Activated CD8-positive, alpha-beta memory T cell treated with anti-CD3 and anti-CD28 coated beads, Interleukin-2, amount 50 U/mL, for 1 hour (primary cell): ENCODE measurements around the gene L3MBTL3.
"Not testable (repeated sequence)": the region's sequence is repeated elsewhere in the genome, so short reads cannot be mapped to it uniquely, and the experiment has no call there.

ENCODE experiments used
- DNase-seq: peaks from one replicate; pipeline ENCODE4 v3.0.0-alpha.2; 2020; ENCODE audit errors: extremely low read depth

The L3MBTL3 gene

DNA sequence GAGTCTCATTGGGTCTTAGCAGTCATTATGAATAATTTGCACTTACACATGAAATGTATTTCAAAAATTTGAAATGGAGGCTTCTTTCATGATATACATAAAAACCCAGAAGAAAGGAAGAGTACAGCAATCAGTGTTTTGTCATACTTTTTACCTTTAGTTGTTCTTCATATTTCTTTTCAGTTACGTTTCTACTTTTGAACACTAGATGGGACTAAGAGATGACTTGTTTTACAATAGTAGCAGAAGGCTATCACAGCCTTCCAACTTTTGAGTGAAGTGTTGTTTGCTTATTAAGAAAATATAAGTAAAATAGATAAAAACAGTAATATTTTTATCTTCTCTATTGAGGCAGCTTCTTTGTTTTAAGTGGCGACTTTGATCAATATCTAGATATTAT lies 58.1 kb downstream of the L3MBTL3 start:
- DNase-seq: no peak

DNA sequence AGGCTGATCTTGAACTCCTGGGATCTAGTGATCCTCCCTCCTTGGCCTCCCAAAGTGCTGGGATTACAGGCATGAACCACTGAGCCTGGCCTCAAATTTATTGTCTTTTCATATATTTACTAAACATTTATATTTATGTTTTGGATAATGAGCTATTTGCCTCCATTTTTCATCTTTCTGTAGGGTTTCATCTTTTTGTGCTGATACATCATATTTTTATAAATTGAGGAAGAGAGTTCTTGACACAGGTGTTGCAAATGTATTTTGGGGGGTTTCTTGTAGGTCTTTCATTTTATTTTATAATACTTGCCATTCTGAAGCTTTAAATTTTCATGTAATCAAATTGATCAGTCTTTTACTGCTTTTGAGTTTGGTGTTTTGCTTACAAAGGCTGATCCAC lies 72.4 kb downstream of the L3MBTL3 start:
- DNase-seq: no peak

DNA sequence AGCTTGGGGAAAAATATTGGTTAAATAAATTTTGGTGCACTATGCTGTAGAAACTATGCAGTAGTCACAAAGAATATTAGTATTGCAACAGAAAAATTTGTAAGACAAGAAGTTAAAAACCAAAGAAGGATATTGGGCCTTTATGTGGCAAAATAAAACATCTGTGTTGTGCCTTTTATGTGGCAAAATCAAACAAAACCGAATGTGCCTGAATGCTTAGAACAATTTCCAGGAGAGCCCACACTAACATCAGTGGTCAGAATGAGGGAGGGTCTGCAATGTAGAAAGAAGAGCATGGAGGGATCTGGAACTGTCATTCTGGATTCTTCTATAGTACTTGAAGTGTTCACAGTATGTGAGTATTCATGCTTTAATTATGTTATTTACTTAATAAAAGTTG lies 75.2 kb downstream of the L3MBTL3 start:
- DNase-seq: no peak

DNA sequence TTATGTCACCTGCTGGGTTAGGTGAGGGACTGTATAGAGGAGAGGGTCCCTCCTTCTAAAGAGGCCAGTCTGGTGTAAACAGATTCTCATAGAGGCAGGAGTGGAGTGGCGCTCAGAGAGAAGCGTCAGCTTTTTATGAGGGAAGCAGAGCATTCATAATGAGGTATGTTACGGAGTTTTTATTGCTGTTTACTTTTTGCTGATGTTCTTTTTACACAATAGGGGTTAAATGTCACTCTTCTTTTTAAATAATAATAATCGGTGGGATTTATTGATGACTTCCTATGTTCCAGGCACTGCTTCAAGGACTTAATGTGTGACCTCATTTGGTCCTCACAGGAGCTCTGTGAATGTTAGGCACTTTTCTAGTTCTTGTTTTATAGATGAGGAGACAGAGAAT lies 79.9 kb downstream of the L3MBTL3 start:
- DNase-seq: no peak

DNA sequence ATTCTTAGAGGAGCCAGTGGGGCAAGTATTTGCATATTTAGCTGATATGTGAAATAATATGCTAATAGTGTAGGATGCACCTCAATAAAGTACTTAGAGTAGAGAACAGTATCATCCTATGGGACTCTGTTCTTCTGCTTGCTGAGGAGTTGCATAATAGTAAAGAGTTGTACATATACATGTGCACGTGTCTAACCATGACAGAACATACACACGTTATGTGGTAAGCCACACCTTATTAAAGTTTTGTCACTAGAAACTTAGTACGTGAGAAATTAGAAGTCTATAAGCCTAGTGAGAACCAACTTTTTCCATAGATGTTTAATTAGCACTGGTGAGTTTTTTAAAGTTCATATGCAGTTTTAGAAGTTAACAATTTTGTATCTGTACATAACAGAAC lies 80.7 kb downstream of the L3MBTL3 start:
- DNase-seq: no peak

DNA sequence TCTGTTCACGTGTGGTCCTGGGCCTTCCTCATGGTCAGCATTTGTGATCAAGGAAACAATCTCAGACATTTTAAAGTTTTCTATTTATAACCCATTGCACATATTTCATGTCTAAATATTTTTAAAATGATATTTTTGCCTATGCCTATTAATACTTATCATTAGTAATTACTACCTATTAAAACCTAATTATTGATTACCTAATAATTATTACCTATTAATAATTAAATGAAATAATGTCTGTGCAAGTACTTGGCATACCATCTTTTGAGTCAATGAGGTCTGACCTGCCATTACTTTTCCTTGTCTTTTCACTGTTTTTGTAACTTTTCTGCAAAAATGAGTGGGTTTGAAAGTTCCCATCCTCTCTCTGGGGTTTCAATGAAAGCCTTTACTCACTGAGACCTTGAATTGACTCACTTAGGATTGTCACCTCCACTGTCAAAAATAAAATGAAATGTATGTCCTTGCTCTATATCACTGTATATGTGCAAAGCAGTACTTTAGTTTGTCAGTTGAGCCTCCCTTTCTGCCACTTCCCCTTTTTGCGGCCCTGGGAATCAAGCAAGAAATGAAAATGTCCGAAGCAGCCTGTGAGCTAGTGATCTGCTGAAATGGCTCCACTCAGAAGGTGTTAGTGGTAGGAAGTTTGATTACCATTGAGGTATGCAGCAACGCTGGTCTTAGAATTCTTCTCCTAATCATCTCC lies 87.8 kb downstream of the L3MBTL3 start:
- DNase-seq: no peak

DNA sequence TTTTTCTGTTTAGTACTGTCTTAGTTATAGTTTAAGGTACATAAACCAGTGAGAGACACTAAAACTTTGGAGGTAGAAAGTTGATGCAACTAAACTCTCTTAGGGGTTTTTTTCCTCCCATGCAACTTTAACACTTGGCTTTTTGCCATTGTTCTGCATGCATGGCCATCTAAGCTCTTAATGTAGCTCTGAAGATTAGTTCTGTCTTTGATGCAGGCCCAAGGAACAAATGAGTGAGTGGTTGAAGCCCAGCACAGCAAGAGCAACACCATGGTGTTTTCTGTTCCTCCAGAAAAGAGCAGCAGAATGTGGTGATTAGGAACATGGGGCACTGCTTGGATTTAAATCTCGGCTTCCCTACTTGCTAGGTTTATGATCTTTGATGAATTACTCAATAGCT lies 89.3 kb downstream of the L3MBTL3 start:
- no peak for DNase-seq

DNA sequence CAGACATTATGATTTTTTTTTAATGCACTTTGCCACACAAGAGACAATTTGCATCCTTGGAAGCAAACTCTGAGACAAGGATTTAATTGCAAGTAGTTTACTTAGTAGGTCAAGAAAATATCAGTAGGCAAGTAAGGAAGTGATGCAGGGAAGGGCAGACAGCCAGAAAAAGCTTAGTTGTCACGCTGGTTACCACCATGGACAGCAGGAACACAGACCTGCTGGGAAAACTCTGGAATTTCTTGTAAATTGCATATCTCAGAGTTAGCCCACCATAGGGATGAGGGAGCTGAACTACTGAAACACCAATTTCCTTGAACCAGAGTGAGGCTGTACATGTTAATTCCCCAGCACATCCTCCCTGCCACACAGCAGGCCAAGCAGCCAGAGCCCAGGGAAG lies 92.7 kb downstream of the L3MBTL3 start:
- DNase-seq: no peak

DNA sequence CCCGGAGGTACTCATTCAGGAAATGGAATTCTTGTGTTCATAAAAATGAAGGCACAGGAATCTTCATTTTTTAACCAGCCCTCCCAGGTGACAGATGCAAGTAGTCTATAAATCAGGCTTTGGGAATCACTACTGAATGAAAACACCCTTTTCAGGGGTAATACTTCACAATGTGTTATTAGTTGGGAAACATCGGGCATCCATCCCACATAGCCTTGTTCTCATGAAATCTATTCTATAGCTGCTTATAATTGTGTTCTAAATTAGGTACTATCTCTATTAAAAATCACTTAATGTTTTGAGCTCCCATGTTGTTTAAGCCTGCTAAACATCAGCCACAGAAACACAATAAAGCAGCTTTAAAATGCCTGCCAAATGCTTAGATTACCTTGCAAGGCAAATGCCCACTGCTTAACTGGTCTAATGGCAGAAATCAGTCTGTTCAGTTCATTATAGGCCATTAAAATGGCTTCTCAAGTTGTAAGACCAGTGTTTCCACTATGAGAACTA lies 94.9 kb downstream of the L3MBTL3 start:
- DNase-seq: no peak

DNA sequence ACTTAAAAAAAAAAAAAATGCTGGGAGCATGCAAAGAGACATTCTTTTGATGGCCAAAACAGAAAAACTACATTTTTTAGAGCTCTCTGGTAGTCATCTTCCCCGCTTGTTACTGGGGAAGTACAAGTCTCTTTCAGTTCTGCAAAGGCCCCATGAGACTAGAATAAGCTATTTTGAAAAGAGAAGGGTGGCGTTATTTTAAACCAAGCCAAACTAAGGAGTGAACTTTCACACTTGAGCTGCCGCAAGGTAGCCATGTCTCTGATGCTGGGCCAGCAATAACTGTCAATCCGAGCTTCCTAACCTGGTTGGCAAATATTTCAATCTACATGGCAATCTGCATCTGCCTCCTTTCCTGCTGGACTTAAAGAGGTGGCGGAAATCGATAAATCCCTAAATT lies 96.7 kb downstream of the L3MBTL3 start:
- DNase-seq: no peak

DNA sequence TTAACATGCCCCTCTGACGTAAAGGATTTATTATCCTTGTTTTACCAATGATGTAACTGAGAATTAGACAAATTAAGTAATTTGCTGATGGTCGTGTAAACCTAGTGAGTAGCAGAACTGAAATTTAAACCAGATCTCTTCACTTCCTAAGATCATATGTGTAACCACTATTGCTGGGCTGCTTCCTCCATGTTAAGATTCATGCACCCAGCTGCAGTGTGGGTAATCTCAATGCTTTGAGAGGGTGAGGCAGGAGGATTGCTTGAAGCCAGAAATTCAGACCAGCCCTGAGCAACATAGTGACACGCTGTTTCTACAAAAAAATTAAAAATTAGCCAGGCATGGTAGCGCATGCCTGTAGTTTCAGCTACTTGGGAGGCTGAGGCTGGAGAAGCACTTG lies 97.9 kb downstream of the L3MBTL3 start:
- DNase-seq: no peak

DNA sequence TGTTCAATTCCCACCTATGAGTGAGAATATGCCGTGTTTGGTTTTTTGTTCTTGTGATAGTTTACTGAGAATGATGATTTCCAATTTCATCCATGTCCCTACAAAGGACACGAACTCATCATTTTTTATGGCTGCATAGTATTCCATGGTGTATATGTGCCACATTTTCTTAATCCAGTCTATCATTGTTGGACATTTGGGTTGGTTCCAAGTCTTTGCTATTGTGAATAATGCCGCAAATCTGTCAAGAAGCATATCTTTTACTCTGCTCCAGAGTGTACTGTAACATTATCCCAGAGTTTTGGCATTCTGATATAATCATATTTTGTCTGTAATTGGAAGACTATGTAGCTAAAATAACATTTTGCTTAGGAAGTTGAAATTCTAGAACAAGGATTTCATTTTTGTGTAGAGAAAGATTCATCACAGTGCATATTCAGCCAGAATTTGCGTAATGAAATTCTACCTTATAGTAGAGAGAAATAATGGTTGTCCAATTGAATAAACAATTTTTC lies 98.9 kb downstream of the L3MBTL3 start:
- DNase-seq: not testable (repeated sequence)

DNA sequence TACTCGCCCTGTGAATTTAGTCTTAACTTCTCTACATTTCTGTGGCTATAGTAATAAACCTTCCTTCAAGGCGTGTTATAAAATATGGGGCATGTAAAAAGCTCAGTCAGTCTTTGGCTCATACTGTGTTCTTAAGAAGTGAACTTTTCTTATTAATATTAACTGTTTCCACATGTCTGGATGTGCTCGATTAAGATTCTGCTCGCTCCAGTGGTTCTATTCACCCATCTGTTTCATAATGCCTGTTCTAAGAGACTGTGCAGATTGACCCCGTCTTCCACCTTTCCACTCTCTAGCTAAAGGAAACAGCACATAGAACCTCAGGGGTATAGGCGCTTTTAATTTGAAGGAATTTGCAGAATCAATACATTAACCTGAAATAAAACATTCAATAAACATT lies 99.9 kb downstream of the L3MBTL3 start:
- DNase-seq: no peak

DNA sequence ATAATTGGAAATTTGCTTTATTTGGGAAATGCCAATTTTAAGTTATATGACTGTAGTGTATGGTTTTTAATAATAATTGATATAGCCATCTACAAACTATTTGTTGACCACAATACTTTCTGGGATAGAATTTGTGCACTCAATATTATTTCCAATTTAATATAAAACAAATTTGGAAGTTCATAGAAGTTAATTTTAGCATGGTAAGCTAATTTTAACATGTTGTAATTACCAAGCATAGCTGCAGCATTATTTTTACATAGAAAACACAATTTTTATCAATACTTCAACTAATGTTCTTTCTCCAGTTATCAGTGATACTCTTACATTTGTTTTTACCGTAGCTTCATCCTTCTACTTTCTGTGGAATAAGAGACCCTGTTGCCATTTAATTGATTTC lies 100.8 kb downstream of the L3MBTL3 start:
- DNase-seq: no peak

DNA sequence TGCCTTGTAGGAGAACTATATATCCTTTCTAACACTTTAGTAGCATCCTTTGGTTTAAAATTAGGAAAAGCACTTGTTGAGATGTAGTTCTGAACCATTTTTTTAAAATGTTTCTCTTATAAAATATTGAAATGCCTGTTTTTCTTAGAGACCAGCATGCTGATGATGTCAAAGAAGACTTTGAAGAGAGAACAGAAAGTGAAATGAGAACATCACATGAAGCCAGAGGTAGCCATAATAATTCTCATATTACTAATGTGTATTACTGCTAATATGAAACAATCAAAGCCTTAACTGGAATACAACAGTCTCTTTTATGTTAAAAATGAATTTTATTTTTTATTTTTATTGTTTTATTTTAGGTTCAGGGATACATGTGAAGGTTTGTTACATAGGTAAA lies 102.3 kb downstream of the L3MBTL3 start:
- DNase-seq: no peak

DNA sequence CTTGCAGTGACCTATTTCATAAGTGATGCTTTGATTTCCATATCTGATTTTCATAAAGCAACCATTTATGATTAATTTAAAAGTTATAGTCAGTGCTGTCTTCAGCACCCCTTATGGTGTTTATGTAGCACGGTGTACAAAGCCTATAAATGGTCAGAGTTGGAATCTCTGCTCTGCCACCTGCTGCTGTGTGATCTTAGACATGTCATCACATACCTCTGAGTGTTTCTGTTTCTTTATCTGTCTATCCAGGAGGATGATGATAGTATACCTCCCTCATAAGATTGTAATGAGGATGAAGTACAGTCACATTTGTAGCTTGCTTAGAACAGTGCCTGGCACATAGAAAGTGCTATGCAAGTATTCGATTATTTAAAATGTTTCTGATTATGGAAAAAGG lies 103.9 kb downstream of the L3MBTL3 start:
- no peak for DNase-seq

DNA sequence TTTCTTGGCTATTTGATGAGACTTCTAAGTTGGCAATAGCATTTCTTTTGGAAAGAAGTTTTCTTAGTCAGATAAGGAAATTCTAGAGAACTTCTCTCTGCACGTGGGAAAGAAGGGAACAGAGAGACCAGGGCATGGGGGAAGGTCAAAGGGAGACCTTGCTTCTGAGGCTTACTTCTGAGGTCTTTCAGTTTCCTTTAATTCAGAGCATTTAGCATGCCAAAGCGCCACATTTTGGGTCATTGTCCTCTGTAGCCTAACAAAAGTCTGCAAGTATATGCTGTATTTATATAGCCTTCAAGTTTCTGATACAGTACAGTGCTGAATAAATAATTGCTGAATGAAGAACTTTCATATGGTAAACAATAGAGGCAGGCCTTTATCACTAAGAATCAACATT lies 108.8 kb downstream of the L3MBTL3 start:
- no peak for DNase-seq

DNA sequence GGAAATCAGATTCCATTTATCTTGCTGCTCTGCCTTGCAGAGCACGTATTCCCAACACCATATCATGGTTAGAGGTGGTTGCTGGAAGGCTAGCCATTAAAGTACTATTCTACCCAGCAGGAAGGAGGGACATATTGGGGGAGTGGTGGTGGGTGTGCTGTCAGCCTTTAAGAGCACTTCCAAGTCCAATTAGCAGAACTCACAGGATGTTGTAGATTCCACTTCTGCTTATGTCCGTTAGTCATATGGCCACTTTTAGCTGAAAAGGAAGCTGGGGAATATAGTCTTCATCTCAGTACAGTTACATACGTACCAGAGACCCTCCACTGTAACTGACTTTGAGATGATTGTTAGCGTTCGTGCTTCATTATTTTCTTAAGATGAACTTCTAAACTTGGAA lies 109.9 kb downstream of the L3MBTL3 start:
- no peak for DNase-seq

DNA sequence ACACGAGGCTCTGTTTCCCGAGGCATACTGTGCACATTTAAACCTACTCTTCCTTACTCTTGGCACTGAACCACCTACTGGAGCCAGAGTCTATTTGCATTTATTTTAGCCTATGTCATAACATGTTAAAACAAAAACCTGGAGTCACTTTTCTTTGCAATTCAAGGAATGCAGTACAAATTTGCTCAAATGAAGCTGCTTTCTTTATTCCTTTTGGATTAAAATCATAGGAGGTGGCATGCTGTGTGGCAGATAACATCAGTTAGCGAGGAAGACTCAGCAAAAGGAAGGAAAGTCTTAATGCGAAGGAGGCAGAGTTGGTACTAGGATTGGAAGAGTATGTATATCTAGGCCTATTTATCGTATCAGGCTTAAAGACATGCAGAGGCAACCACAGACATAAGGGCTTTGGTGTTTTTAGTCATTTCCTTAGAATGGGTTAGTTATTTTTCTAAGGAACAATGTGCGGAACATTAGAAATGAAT lies 111.4 kb downstream of the L3MBTL3 start:
- no peak for DNase-seq

DNA sequence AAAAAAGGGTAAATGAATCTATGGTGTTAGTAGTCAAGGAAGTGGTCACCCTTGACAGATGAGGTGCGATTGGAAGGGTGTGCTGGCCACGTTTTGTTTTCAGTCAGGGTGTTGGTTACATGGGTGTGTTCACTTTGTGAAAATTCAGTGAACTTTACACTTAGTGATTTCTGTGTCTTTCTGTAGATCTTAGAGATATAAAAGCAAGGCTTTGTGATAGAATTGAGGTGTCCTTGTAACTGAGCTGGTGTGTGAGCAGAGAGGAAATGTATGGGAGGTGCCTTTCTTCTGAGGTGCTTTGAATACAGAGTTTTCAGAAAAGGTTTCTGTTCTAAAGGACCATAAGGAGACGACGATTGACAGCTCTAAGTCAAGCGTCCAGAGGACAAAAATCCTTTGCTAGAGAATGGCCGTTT lies 113.9 kb downstream of the L3MBTL3 start:
- no peak for DNase-seq

DNA sequence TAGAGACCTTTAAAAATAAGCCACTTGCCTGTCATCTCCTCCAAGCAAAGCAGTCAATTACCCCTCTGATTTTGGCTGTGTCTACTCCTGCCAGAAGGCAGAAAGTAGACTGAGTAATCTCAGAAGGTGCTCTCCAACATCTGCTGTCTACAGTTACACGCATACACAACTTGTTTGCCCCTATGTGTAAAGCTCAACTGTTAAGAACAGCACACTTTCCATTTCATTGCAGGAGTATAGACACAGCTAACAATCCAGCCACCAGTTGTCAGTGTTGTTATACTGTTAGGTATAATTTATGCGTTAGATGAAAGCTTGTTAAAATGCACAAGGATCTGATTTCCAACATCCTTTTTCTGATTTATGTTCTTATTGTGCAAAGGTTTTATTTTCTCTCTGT lies 116.2 kb downstream of the L3MBTL3 start:
- no peak for DNase-seq

DNA sequence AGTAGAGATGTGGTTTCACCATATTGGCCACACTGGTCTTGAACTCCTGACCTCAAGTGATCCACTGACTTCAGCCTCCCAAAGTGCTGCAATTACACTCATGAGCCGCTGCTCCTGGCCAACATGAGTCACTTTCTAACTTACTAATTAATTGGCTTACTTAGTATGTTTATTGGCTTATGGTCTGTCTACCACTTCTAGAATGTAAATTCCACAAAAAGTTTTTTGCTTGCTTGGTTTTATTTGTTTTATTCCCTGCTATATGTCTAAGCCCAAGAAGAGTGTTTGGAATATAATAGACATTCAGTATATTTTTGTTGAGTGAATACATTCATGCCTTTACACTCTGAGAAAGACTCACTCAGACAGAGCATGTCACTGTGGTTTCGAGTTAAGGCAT lies 118.4 kb downstream of the L3MBTL3 start:
- DNase-seq: no peak

DNA sequence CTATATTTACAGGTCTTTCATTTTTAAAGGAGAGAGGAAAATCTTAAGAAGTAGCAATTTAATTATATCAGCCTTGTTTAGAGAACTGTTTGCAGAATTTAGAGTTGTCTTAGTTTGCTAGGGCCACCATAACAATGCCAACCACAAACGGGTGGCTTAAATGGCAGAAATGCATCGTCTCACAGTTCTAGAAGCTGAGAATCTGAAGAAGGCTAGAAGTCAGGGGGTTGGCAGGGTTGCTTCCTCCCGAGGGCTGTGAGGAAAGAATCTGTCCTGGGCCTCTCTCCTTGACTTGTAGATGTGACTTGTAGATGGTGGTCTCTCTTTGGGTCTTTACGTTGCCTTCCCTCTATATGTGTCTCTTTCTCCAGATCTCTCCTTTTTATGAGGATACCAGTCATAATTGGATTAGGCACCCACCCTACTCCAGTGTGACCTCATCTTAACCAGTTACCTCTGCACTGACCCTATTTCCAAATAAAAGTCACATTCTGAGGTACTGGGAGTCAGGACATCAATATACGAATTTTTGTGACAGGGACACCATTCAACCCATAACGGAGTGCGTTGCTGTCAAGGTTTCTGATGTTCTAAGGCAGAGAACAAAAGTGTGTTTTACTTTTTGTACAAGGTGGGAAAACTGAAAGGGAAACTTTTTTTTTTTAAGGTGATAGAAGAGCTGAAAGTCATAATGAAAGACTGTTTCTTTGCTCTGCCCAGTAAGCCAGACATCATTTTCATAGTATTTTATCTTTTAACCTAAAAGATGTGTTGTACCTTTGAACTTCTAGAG lies 119.9 kb downstream of the L3MBTL3 start:
- DNase-seq: no peak
